GM18502 (cell line): ENCODE measurements around the gene EIF5B.
"Not testable (repeated sequence)": the region's sequence is repeated elsewhere in the genome, so short reads cannot be mapped to it uniquely, and the experiment has no call there.

Experiments used
- ATAC-seq: cut with Tn5 transposase; IDR thresholded peaks from one replicate; pipeline ENCODE4 v1.9.1; 2021; ENCODE audit warnings: mild to moderate bottlenecking; ENCODE audit not compliant: unreplicated experiment, poor library complexity

Gene EIF5B

DNA sequence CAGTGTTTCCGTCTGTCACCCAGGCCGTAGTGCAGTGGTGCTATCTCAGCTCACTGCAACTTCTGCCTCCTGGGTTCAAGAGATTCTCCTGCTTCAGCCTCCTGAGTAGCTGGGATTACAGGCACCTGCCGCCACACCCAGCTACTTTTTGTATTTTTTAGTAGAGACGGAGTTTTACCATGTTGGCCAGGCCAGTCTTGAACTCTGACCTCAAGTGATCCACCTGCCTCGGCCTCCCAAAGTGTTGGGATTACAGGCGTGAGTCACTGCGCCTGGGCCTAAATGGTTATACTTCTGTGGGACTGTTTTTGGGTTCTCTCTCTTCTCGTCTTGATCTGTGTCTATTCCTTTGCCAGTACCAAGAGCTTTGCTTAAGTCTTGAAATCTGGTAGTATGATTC, 17.6 kb downstream of the EIF5B start:
- not testable (repeated sequence) for ATAC-seq

GRCh38 chr2:99356853-99357252, 19.7 kb downstream of the EIF5B start:
- ATAC-seq, result no peak

GRCh38 chr2:99365661-99366060, 28.5 kb downstream of the EIF5B start:
- ATAC-seq, result no peak

- not testable (repeated sequence) for ATAC-seq
Observed at GRCh38 chr2:99368854-99369253, 31.7 kb downstream of the EIF5B start.

DNA sequence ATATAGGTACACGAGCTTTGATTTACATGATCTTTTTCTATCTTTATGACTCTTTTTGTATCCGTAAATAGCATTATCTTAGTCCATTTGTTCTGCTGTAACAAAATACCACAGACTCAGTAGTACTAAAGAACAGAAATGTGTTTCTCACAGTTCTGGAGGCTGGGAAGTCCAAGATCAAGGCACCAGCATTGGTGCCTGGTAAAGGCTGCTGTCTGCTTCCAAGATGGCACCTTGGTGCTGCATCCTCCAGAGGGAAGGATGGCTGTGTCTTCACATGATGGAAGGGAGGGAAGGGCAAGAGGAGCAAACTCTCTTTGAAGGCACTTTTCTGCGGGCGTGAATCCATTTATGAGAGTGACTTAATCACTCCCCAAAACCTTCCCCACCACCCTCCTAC, 36.0 kb downstream of the EIF5B start:
- no peak for ATAC-seq

DNA sequence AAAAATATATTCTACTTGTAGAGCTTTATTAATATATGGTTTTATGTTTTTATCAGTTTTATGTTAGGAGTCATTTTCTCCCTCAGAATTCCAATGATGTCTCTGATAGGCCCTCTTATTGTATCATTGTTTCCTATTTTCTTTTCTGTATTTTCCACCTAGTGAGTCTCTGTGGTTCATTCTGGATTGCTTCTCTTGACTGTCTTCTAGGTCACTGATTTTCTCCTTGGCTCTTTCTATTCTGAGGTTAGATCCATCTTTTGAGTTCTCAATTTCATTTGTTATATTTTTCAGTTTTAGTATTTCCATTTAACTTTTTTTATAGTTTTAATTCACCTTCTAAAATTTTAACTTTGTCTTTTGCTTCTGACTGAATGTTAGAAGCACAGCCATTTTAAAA, 37.6 kb downstream of the EIF5B start:
- ATAC-seq, result no peak

GRCh38 chr2:99376254-99376864, 39.2 kb downstream of the EIF5B start:
- ATAC-seq, result no peak

GRCh38 chr2:99377879-99378278, 40.7 kb downstream of the EIF5B start:
- no peak for ATAC-seq

DNA sequence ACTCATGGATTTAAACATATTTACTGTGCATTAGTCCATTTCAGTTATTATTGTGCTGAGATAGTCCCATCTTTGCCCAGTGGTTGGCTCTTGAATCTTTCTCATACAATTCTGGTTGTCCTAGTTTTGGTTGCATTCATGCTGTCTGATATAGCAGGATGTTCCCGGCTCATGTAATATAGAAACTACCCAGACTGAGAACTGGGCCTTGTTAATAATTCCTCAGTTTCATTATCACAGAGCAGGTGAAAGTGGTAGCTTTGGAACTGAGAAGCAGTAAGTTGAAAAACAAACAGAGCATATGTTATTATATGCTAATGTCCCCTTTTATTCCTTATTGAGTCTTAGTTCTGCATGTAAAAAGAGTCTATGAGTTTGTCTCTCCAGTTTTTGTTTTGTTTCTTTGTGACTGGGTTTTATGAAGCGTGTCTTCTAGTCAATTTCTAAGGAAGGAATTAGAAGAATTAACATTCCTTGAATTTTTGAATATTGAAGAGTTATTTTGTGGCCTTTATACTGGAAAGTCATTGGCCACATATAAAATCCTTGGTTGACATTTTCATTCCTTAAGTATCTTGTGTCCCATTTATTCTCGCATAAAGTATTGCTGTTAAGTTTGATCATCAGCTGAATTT, 43.3 kb downstream of the EIF5B start:
- ATAC-seq, result no peak

- no peak for ATAC-seq
Observed at GRCh38 chr2:99382143-99382542, 45.0 kb downstream of the EIF5B start.

DNA sequence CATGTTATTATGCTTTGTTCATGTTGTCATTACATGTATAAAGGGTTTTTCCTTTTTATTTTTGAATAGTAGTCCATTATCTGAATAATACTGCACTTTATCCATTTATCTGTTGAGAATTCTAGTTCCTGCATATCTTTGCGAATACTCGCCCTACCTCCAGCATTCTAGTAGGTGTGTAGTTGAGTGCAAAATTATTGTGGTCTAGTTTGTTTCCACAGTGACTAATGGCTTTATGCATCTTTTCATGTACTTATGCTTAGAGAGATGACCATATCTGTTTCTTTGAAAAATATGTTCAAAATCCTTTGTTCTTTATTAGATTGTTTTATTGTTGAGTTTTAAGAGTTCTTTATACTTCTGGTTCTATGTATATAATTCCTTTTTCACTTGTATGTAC, 48.8 kb downstream of the EIF5B start:
- no peak for ATAC-seq

- ATAC-seq, result no peak
Observed at GRCh38 chr2:99388892-99389291, 51.7 kb downstream of the EIF5B start.

DNA sequence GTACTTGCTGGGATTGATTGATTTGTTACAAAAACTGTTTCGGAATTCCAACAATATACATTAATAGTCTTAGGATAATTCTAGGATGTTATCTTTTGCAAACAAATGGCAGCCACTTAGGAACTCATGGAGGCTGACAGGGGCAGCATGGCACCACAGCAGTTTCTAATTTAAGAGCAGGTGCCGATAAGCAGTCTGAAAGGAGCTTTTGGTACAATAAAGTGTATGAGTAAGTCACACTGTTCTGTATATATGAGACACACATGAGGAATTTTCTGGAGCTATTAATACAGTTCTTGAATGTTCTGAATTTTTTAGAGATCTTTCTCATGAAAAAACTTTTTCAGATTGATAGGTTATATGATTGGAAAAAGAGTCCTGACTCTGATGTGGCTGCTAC, 52.2 kb downstream of the EIF5B start:
- no peak for ATAC-seq

DNA sequence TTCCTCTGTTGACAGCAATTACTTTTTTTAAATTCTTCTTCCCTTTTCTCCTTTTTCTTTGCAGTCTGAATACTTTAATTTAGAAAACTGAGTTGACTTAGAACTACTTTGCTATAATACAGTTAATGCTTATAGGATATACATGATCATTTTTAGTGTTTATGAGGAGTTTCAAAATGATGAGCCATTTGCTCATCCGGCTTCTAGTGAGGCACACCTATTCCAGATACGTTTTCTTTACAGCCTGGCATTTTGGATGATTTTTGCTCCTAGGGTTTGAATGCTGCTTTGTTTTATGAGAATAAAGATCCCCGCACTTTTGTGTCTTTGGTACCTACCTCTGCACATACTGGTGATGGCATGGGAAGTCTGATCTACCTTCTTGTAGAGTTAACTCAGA, 52.8 kb downstream of the EIF5B start:
- no peak for ATAC-seq

- ATAC-seq, result no peak
Observed at GRCh38 chr2:99395589-99396130, 58.5 kb downstream of the EIF5B start.

DNA sequence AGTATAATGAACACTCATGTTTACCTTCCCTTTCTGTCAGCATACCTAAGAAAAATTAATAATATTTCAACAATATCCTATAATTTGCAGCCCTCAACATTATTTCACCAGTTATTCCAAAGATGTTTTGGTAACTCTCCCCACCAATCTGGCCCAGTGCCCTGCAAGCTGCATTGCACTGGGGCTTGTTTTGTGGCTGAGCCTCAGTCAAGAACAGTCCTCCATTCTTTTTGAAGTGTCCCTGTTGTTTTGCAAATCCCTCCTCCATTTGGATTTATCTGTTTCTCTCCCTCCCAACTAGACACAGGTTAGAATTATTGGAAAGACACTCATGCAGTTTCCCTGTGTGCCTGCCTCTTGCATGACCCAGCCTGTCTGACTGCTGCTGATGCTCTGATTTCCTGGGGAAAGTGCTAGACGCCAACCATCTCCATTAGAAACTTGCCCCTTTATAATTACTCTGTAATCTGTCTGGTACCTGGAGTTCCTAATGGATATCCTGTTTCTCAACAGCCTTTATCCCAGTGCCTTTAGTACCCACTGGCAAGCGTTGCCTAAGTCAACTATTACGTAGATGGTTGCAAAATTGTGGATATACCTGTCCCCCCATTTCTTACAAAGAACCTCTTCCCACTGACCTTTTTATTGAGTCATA, 60.2 kb downstream of the EIF5B start:
- ATAC-seq, result no peak

- no peak for ATAC-seq
Observed at GRCh38 chr2:99398303-99398702, 61.1 kb downstream of the EIF5B start.

GRCh38 chr2:99399063-99399462, 61.9 kb downstream of the EIF5B start:
- no peak for ATAC-seq

GRCh38 chr2:99399795-99400194, 62.6 kb downstream of the EIF5B start:
- ATAC-seq, result no peak

DNA sequence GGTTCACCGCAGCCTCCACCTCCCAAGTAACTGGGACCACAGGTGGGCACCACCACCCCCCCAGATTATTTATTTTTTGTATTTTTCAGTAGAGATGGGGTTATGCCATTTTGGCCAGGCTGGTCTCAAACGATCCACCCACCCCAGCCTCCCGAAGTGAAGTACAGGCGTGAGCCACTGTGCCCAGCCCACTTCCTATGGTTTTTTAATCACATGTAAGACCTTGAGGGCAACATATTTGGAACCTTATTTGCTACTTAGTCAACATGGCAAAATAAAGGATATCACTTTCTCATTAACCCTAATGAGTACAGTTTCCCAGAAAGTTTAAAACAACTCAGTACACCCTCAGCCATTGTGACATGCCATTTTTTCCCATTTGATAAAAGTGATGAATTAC, 64.7 kb downstream of the EIF5B start:
- ATAC-seq, result no peak

GRCh38 chr2:99403084-99403483, 65.9 kb downstream of the EIF5B start:
- no peak for ATAC-seq

GRCh38 chr2:99403524-99403923, 66.3 kb downstream of the EIF5B start:
- no peak for ATAC-seq
